ENCODE data around the gene SYNPO2.

- TF ChIP-seq POLR2A (IDR thresholded peaks at IDR 0.05; ENCODE audit: insufficient read depth in 1 of 2, low read depth in 2 of 2, low read length in 2 of 2) = no peak
- no peak for TF ChIP-seq ZBTB14 (CRISPR knock-in tag; IDR thresholded peaks at IDR 0.05)
- TF ChIP-seq ZNF292 (CRISPR knock-in tag; IDR thresholded peaks at IDR 0.05; ENCODE audit: borderline replicate concordance, low read depth) = no peak
- TF ChIP-seq NFIC (IDR thresholded peaks at IDR 0.05; ENCODE audit: low read length) = no peak
- TF ChIP-seq CTCF (CRISPR knock-in tag; IDR thresholded peaks at IDR 0.05) = no peak
- TF ChIP-seq GABPA (IDR thresholded peaks at IDR 0.05; ENCODE audit: low read depth, low read length) = no peak
- no peak for TF ChIP-seq GABPA (CRISPR knock-in tag; IDR thresholded peaks at IDR 0.05; ENCODE audit: low read depth)
- no peak for TF ChIP-seq TEAD2 (CRISPR knock-in tag; IDR thresholded peaks at IDR 0.05)
These were observed 22.2 kb upstream of the SYNPO2 start for GRCh38 chr4:118866442-118866841.

All from HepG2 (cell line).